Chondrocyte (in vitro differentiated cells): Measurements from ENCODE around the gene CBX7. TPM values are rescaled to one million over a fixed set of nuclear protein-coding genes. Genes with fewer than 3 reads are reported as not detected.

Experiments
- DNase-seq: peaks from one replicate; pipeline ENCODE4 v3.0.0; 2021; ENCODE audit warnings: mixed read lengths, low spot score
- H3K27ac Mint-ChIP-seq: one replicate; pipeline ENCODE4 v1.8.0; 2021; ENCODE audit warnings: mild to moderate bottlenecking, moderate library complexity, mixed read lengths; ENCODE audit not compliant: unreplicated experiment
- H3K27me3 Mint-ChIP-seq: 2 replicates; pipeline ENCODE4 v1.8.0; 2021; ENCODE audit warnings: low read depth, mixed read lengths
- H3K36me3 Mint-ChIP-seq: 2 replicates; pipeline ENCODE4 v1.8.0; 2021; ENCODE audit warnings: low read depth, mixed read lengths
- H3K4me1 Mint-ChIP-seq: 2 replicates; pipeline ENCODE4 v1.8.0; 2021; ENCODE audit warnings: low read depth, mild to moderate bottlenecking, mixed read lengths
- H3K4me3 Mint-ChIP-seq: one replicate; pipeline ENCODE4 v1.8.0; 2021; ENCODE audit warnings: mild to moderate bottlenecking, moderate library complexity, mixed read lengths; ENCODE audit not compliant: unreplicated experiment
- H3K9me3 Mint-ChIP-seq: 2 replicates; pipeline ENCODE4 v1.8.0; 2021; ENCODE audit warnings: low read depth, mixed read lengths
- total RNA-seq: library from RNA; stranded (reverse); gene quantifications from 3 replicates; pipeline ENCODE4 v1.2.1, GENCODE V29; 2021
- TF ChIP-seq, protein P1 (sequence below): fragments of 200-600 bp; sonication (generic); IDR thresholded peaks from 2 replicates; pipeline ENCODE4 v1.5.0; 2021; ENCODE audit warnings: antibody characterized with exemption, mild to moderate bottlenecking, moderate library complexity

CBX7 gene
- total RNA-seq, 1 donor from 2014 or later, result 4.7 TPM

DNA sequence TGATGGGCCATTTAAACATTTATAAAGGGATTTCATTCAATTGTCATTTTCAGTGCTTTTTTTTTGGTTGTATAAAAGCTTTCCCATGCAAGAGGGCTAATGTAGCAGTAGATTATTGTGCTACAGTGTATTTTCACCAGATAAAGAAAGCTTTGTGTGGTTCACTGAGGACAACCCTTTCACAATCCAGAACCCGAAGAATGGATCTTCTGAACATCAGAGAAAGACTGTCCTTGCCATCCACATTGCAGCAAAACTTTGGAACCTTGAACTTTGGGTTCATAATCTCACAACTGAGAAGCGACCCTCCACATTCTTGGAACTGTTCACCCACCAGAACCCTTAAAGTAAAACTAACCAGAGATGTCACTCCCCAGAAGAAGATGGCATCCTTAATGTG is 46.2 kb downstream of the CBX7 start:
- Mint-ChIP-seq H3K4me1 (no peaks in the 10 kb centered on the region), H3K36me3 (no peaks in the 10 kb centered on the region), H3K27me3 (peaks cover 8% of the 10 kb centered on the region), H3K27ac (no peak overlapping the region), H3K9me3 (no peaks in the 10 kb centered on the region), H3K4me3 (no peak overlapping the region)
- no peak for DNase-seq
- TF ChIP-seq, protein P1, sequence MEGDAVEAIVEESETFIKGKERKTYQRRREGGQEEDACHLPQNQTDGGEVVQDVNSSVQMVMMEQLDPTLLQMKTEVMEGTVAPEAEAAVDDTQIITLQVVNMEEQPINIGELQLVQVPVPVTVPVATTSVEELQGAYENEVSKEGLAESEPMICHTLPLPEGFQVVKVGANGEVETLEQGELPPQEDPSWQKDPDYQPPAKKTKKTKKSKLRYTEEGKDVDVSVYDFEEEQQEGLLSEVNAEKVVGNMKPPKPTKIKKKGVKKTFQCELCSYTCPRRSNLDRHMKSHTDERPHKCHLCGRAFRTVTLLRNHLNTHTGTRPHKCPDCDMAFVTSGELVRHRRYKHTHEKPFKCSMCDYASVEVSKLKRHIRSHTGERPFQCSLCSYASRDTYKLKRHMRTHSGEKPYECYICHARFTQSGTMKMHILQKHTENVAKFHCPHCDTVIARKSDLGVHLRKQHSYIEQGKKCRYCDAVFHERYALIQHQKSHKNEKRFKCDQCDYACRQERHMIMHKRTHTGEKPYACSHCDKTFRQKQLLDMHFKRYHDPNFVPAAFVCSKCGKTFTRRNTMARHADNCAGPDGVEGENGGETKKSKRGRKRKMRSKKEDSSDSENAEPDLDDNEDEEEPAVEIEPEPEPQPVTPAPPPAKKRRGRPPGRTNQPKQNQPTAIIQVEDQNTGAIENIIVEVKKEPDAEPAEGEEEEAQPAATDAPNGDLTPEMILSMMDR, result no peak

DNA sequence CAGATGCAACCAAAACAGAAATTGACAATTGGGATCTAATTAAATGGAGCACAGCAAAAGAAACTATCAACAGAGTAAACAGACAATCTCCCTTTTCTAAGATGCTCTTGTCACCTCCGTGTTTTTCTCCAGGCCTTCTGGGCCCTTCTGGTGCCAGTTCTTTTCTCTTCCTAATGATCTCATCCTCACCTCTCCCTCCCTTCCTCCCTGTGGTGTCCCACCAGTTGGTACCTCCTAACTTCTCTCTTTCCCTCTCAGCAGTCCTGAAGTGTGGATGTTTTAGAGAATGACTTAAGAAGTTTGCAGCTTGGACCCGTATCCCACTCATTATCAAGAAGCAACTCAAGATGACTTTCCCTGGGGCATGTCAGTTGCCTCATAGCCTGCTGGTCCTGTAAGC is 49.0 kb downstream of the CBX7 start:
- no peaks in the 10 kb centered on the region for H3K36me3 Mint-ChIP-seq
- no peak for DNase-seq
- H3K27me3 Mint-ChIP-seq, result no peaks in the 10 kb centered on the region
- H3K4me1 Mint-ChIP-seq, result no peaks in the 10 kb centered on the region
- no peak overlapping the region for H3K27ac Mint-ChIP-seq
- no peak overlapping the region for H3K4me3 Mint-ChIP-seq
- TF ChIP-seq, protein P1, result no peak
- H3K9me3 Mint-ChIP-seq, result no peaks in the 10 kb centered on the region

DNA sequence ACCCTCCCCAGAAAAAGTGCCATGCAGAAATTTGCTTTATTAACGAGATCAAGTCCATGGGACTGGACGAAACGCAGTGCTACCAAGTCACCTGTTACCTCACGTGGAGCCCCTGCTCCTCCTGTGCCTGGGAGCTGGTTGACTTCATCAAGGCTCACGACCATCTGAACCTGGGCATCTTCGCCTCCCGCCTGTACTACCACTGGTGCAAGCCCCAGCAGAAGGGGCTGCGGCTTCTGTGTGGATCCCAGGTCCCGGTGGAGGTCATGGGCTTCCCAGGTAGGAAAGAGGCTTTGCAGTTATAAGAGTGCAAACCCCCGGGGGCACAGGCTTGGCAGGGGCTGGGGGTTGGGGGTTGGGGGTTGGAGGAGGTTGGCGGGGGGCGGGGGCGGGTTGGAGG is 51.3 kb downstream of the CBX7 start:
- no peaks in the 10 kb centered on the region for H3K36me3 Mint-ChIP-seq
- H3K4me1 Mint-ChIP-seq, result peaks cover 9% of the 10 kb centered on the region

GRCh38 chr22:39098576-39098975 is 53.9 kb downstream of the CBX7 start:
- no peaks in the 10 kb centered on the region for H3K9me3 Mint-ChIP-seq
- no peaks in the 10 kb centered on the region for H3K27me3 Mint-ChIP-seq
- TF ChIP-seq, protein P1, result no peak
- peak; percentile 39 for DNase-seq
- no peak overlapping the region for H3K27ac Mint-ChIP-seq
- no peak overlapping the region for H3K4me3 Mint-ChIP-seq
- peaks cover 9% of the 10 kb centered on the region for H3K4me1 Mint-ChIP-seq
- no peaks in the 10 kb centered on the region for H3K36me3 Mint-ChIP-seq

More for the DNA sequence above, 51.3 kb downstream of the CBX7 start:
- TF ChIP-seq, protein P1, result no peak
- Mint-ChIP-seq H3K27me3 (no peaks in the 10 kb centered on the region), H3K27ac (no peak overlapping the region), H3K4me3 (no peak overlapping the region), H3K9me3 (no peaks in the 10 kb centered on the region)
- DNase-seq, result no peak

GRCh38 chr22:39098026-39098425 is 54.5 kb downstream of the CBX7 start:
- no peaks in the 10 kb centered on the region for H3K9me3 Mint-ChIP-seq
- no peak overlapping the region for H3K27ac Mint-ChIP-seq
- TF ChIP-seq, protein P1, result no peak
- peaks cover 9% of the 10 kb centered on the region for H3K4me1 Mint-ChIP-seq
- no peaks in the 10 kb centered on the region for H3K36me3 Mint-ChIP-seq
- H3K4me3 Mint-ChIP-seq, result no peak overlapping the region
- peaks cover under 1% of the 10 kb centered on the region for H3K27me3 Mint-ChIP-seq
- DNase-seq, result peak; percentile 46
